MM.1S (cell line): ENCODE measurements around the gene LITAF.

ENCODE experiments used
- EZH2 ChIP-seq: fragments of 300-600 bp; sonication (generic); optimal IDR thresholded peaks from 2 replicates; pipeline ENCODE3; 2017; ENCODE audit warnings: low read depth, mild to moderate bottlenecking, antibody characterized with exemption, low read length, mixed read lengths
- TF ChIP-seq, protein P1 (sequence below): fragments of 300-600 bp; sonication (generic); IDR thresholded peaks from 2 replicates; pipeline ENCODE4 v1.5.1; 2016; ENCODE audit warnings: antibody characterized with exemption, low read length, mixed read lengths

DNA sequence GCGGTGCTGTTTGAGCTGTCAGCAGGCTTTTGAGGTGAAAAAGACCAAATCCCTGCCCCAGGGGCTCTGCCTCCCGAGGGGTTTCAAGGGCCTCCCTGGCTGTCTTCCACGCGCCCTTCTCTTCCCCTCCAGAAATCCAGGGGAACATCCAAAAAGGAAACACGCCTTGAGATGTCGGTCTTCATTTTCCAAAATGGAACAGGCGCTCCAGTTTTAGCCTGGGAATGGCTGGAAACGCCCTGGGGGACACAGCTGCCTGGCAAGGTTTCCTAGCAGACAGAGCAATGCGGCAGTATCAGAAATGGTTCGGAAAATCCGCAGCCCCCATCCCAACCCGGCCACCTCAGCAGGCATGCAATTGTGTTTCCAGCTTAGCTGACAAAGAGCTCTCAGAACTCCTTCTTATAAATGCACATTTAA, 16.6 kb upstream of the LITAF start:
- TF ChIP-seq, protein P1, sequence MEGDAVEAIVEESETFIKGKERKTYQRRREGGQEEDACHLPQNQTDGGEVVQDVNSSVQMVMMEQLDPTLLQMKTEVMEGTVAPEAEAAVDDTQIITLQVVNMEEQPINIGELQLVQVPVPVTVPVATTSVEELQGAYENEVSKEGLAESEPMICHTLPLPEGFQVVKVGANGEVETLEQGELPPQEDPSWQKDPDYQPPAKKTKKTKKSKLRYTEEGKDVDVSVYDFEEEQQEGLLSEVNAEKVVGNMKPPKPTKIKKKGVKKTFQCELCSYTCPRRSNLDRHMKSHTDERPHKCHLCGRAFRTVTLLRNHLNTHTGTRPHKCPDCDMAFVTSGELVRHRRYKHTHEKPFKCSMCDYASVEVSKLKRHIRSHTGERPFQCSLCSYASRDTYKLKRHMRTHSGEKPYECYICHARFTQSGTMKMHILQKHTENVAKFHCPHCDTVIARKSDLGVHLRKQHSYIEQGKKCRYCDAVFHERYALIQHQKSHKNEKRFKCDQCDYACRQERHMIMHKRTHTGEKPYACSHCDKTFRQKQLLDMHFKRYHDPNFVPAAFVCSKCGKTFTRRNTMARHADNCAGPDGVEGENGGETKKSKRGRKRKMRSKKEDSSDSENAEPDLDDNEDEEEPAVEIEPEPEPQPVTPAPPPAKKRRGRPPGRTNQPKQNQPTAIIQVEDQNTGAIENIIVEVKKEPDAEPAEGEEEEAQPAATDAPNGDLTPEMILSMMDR: no peak
- no peak for TF ChIP-seq EZH2
